Gastroesophageal sphincter (tissue), 3 donors: Measurements from ENCODE around the gene COL5A2.

Experiments used
- EP300 ChIP-seq: sonication (generic); formaldehyde crosslinking; IDR thresholded peaks from one replicate; pipeline ENCODE4 v1.6.1; 2017; ENCODE audit warnings: antibody characterized with exemption, mild to moderate bottlenecking
- POLR2A ChIP-seq, 2 donors: fragments of 450-650 bp; IDR thresholded peaks; one replicate each; pipeline ENCODE4 v1.6.1; 2017; ENCODE audit warnings: antibody characterized with exemption in 2 of 2, mild to moderate bottlenecking in 2 of 2, moderate library complexity in 1 of 2
- POLR2AphosphoS5 ChIP-seq: sonication (generic); formaldehyde crosslinking; IDR thresholded peaks from one replicate; pipeline ENCODE4 v1.6.1; 2017; ENCODE audit warnings: antibody characterized with exemption
- TF ChIP-seq, protein P1 (sequence below), 4 experiments: fragments of 200-600 bp in 2 of 4; fragments of 450-650 bp in 2 of 4; sonication (generic) in 1 of 4; IDR thresholded peaks; one replicate each; pipeline ENCODE4 v1.5.1; 2017 to 2019; ENCODE audit warnings: antibody characterized with exemption in 4 of 4, mild to moderate bottlenecking in 2 of 4, moderate library complexity in 2 of 4

DNA sequence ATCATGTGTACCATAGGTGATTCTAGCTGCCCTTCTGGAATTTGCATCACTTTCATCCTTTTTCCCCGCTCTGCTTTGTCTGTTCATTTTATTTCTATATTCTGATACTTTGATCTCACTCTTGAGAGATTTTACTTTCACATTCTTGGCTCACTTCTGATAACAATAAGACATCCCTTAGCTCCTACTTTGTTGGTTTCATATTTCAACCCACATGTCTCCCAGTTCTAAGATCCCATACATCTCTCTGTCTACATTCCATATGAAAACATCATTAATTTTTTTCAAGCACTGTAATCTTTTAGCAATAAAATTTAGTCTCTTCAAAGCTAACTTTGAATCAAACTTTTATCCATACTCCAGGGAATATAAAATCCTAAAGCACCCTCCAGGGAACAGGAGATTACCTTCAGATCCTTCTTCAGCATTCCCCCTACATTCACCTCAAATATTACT is 129.8 kb downstream of the COL5A2 start:
- TF ChIP-seq, protein P1, sequence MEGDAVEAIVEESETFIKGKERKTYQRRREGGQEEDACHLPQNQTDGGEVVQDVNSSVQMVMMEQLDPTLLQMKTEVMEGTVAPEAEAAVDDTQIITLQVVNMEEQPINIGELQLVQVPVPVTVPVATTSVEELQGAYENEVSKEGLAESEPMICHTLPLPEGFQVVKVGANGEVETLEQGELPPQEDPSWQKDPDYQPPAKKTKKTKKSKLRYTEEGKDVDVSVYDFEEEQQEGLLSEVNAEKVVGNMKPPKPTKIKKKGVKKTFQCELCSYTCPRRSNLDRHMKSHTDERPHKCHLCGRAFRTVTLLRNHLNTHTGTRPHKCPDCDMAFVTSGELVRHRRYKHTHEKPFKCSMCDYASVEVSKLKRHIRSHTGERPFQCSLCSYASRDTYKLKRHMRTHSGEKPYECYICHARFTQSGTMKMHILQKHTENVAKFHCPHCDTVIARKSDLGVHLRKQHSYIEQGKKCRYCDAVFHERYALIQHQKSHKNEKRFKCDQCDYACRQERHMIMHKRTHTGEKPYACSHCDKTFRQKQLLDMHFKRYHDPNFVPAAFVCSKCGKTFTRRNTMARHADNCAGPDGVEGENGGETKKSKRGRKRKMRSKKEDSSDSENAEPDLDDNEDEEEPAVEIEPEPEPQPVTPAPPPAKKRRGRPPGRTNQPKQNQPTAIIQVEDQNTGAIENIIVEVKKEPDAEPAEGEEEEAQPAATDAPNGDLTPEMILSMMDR (IDR thresholded peaks at IDR 0.05): no peak
- no peak for TF ChIP-seq POLR2A (IDR thresholded peaks at IDR 0.05)
- no peak for TF ChIP-seq POLR2AphosphoS5
- no peak for TF ChIP-seq EP300
